GM12878 (cell line): ENCODE data around the gene REEP2. TPM values are rescaled to one million over a fixed set of nuclear protein-coding genes. Genes with fewer than 3 reads are reported as not detected.

Experiments
- ATAC-seq: fragments of 200-7000 bp; cut with Tn5 transposase; 3 replicates; pipeline ENCODE4 v1.9.1; 2020; ENCODE audit warnings: mild to moderate bottlenecking, moderate library complexity
- BruUV-seq: library from RNA; stranded (reverse); fragments of 400-500 nt; replicated peaks from 2 replicates; lab custom pipeline; 2021; lab: Mats Ljungman, UMichigan
- CTCF ChIA-PET: fragments of 300-600 bp; sonication (Branson Sonifier 250); formaldehyde crosslinking; extraction: SDS; loops from one replicate; lab custom pipeline; 2021; ENCODE audit warnings: inconsistent platforms; lab: Yijun Ruan, JAX
- POLR2A ChIA-PET: fragments of 350-600 bp; formaldehyde crosslinking; extraction: SDS; loops from one replicate; lab custom pipeline; 2021; ENCODE audit warnings: inconsistent platforms; lab: Charles Lee
- RAD21 ChIA-PET: fragments of 300-600 bp; sonication (Branson Sonifier 250); formaldehyde crosslinking; loops from one replicate; lab custom pipeline; 2023; ENCODE audit warnings: antibody characterized with exemption; ENCODE audit not compliant: unreplicated experiment; lab: Charles Lee
- SMC1A ChIA-PET: fragments of 300-600 bp; sonication (Branson Sonifier 250); formaldehyde crosslinking; loops from one replicate; lab custom pipeline; 2023; ENCODE audit not compliant: unreplicated experiment, uncharacterized antibody; lab: Charles Lee
- DNase-seq: peaks from one replicate; pipeline ENCODE4 v3.0.0-alpha.2; 2011; ENCODE audit warnings: low read depth, low spot score
- FAIRE-seq: peaks from 3 replicates; lab custom pipeline; 2011; peaks lifted over from hg19 to GRCh38; lab: Jason Lieb, UNC
- H2AFZ ChIP-seq: 2 replicates; pipeline ENCODE4 v1.6.0; 2011; ENCODE audit warnings: low read depth, low read length, control low read depth; ENCODE audit not compliant: control insufficient read depth
- H3K27ac ChIP-seq: 2 replicates; pipeline ENCODE4 v1.5.1; 2011; ENCODE audit warnings: control low read depth; ENCODE audit not compliant: control insufficient read depth, insufficient read depth
- H3K27me3 ChIP-seq, 2 experiments: replicated peaks in 1 of 2; 2 replicates each; pipeline versions ENCODE4 v1.6.0 to v1.6.1; 2011; ENCODE audit warnings: low read length in 1 of 2; ENCODE audit not compliant: control insufficient read depth in 2 of 2, insufficient read depth in 2 of 2
- H3K36me3 ChIP-seq, 2 experiments: 2 replicates each; pipeline ENCODE4 v1.5.1; 2011; ENCODE audit warnings: low read length in 1 of 2; ENCODE audit not compliant: control insufficient read depth in 2 of 2, insufficient read depth in 2 of 2
- H3K4me1 ChIP-seq: 2 replicates; pipeline ENCODE4 v1.6.1; 2011; ENCODE audit warnings: mild to moderate bottlenecking, low read length, moderate library complexity, mixed read lengths; ENCODE audit not compliant: control insufficient read depth, insufficient read depth
- H3K4me2 ChIP-seq: 2 replicates; pipeline ENCODE4 v1.6.0; 2011; ENCODE audit warnings: control low read depth; ENCODE audit not compliant: control insufficient read depth, insufficient read depth
- H3K4me3 ChIP-seq: fragments of 200-600 bp; sonication (generic); 2 replicates; pipeline ENCODE4 v1.5.1; 2016
- H3K79me2 ChIP-seq: 2 replicates; pipeline ENCODE4 v1.6.0; 2011; ENCODE audit warnings: low read length; ENCODE audit not compliant: control insufficient read depth, insufficient read depth
- H3K9ac ChIP-seq: 2 replicates; pipeline ENCODE4 v1.8.0; 2011; ENCODE audit warnings: low read length, control low read depth, mixed read lengths; ENCODE audit not compliant: control insufficient read depth, insufficient read depth
- H3K9me3 ChIP-seq: replicated peaks from 3 replicates; pipeline ENCODE4 v1.5.1; 2011; ENCODE audit warnings: mild to moderate bottlenecking, low read length; ENCODE audit not compliant: control insufficient read depth, insufficient read depth
- H4K20me1 ChIP-seq: 2 replicates; pipeline ENCODE4 v1.6.0; 2011; ENCODE audit not compliant: control insufficient read depth, insufficient read depth
- BACH1 ChIP-seq: fragments of 450-650 bp; IDR thresholded peaks from 2 replicates; pipeline ENCODE4 v1.6.1; 2017; ENCODE audit warnings: mild to moderate bottlenecking, borderline replicate concordance
- BHLHE40 ChIP-seq, 2 experiments: fragments of 450-650 bp in 1 of 2; IDR thresholded peaks; 2 replicates each; pipeline ENCODE4 v1.6.1; 2011 to 2017; ENCODE audit warnings: low read depth in 2 of 2, borderline replicate concordance in 1 of 2, improper control_type of control experiment in 1 of 2, low read length in 1 of 2, mild to moderate bottlenecking in 1 of 2
- BMI1 ChIP-seq: fragments of 450-650 bp; IDR thresholded peaks from 2 replicates; pipeline ENCODE4 v1.6.1; 2016; ENCODE audit warnings: mild to moderate bottlenecking, moderate library complexity, borderline replicate concordance
- CHD2 ChIP-seq: IDR thresholded peaks from 2 replicates; pipeline ENCODE4 v1.6.1; 2011; ENCODE audit warnings: low read depth, low read length, improper control_type of control experiment, borderline replicate concordance
- IKZF1 ChIP-seq: fragments of 450-650 bp; conservative IDR thresholded peaks from 2 replicates; pipeline ENCODE4 v1.6.1; 2017; ENCODE audit warnings: antibody characterized with exemption, mild to moderate bottlenecking
- IKZF2 ChIP-seq, 2 experiments: fragments of 450-650 bp; IDR thresholded peaks; 2 replicates each; pipeline ENCODE4 v1.6.1; 2017; ENCODE audit warnings: mild to moderate bottlenecking in 2 of 2, moderate library complexity in 2 of 2
- KLF5 ChIP-seq: fragments of 450-650 bp; IDR thresholded peaks from 2 replicates; pipeline ENCODE4 v1.6.1; 2014; ENCODE audit warnings: mild to moderate bottlenecking; ENCODE audit not compliant: partially characterized antibody
- PAX5 ChIP-seq: IDR thresholded peaks from 2 replicates; pipeline ENCODE4 v1.6.1; 2011; ENCODE audit warnings: low read depth, low read length, borderline replicate concordance
- PBX3 ChIP-seq: IDR thresholded peaks from 2 replicates; pipeline ENCODE4 v1.6.1; 2011; ENCODE audit warnings: mild to moderate bottlenecking, low read depth, low read length, moderate library complexity; ENCODE audit not compliant: insufficient replicate concordance
- POLR2A ChIP-seq: IDR thresholded peaks from 2 replicates; pipeline ENCODE4 v1.6.1; 2011; ENCODE audit warnings: low read depth, mild to moderate bottlenecking, low read length
- POLR2AphosphoS2 ChIP-seq: IDR thresholded peaks from 2 replicates; pipeline ENCODE4 v1.6.1; 2011; ENCODE audit warnings: low read depth, mild to moderate bottlenecking, low read length, improper control_type of control experiment, moderate library complexity
- POLR2AphosphoS5 ChIP-seq: IDR thresholded peaks from 2 replicates; pipeline ENCODE4 v1.6.1; 2011; ENCODE audit warnings: mild to moderate bottlenecking, low read length, inconsistent platforms
- POU2F2 ChIP-seq: IDR thresholded peaks from 3 replicates; pipeline ENCODE4 v1.6.1; 2011; ENCODE audit warnings: low read depth, mild to moderate bottlenecking, low read length, borderline replicate concordance
- RCOR1 ChIP-seq: conservative IDR thresholded peaks from 2 replicates; pipeline ENCODE4 v1.6.1; 2012; ENCODE audit warnings: low read depth, low read length, improper control_type of control experiment
- SMARCA5 ChIP-seq: fragments of 450-650 bp; IDR thresholded peaks from 2 replicates; pipeline ENCODE4 v1.6.1; 2017; ENCODE audit warnings: mild to moderate bottlenecking
- SREBF1 ChIP-seq: IDR thresholded peaks from 2 replicates; pipeline ENCODE4 v1.6.1; 2012; ENCODE audit warnings: mild to moderate bottlenecking, low read length
- SUZ12 ChIP-seq: fragments of 200-600 bp; sonication (generic); IDR thresholded peaks from one replicate; pipeline ENCODE4 v1.6.1; 2018; ENCODE audit warnings: antibody characterized with exemption, mild to moderate bottlenecking; ENCODE audit not compliant: unreplicated experiment
- TAF1 ChIP-seq: IDR thresholded peaks from 2 replicates; pipeline ENCODE4 v1.6.1; 2011; ENCODE audit warnings: mild to moderate bottlenecking, low read depth, low read length, borderline replicate concordance
- TCF3 ChIP-seq: IDR thresholded peaks from 2 replicates; pipeline ENCODE4 v1.6.1; 2012; ENCODE audit warnings: low read depth, mild to moderate bottlenecking, low read length, borderline replicate concordance; ENCODE audit not compliant: insufficient read depth
- ZBED1 ChIP-seq: IDR thresholded peaks from 2 replicates; pipeline ENCODE4 v1.6.1; 2016; ENCODE audit warnings: borderline replicate concordance
- WGBS: methylation state at CpG from one replicate; pipeline ENCODE4 v1.1.6; 2016; ENCODE audit warnings: low lambda C conversion rate; ENCODE audit not compliant: insufficient replicate concordance, insufficient coverage; ENCODE audit errors: missing lambda C conversion rate; 5-methylcytosine and 5-hydroxymethylcytosine counted together
- in situ Hi-C: fragments of 300-500 bp; cut with MboI; formaldehyde crosslinking; loops from 9 replicates; pipeline ENCODE4 v1.14.3; 2018; ENCODE audit warnings: mixed read lengths
- intact Hi-C: fragments of 100-400 bp; cut with micrococcal nuclease; formaldehyde crosslinking; loops from one replicate; pipeline ENCODE4 v1.14.2; 2022; ENCODE audit not compliant: unreplicated experiment
- polyA plus RNA-seq, 11 experiments: library from polyadenylated mRNA; depleted of rRNA in 4 of 11; unstranded in 6 of 11; stranded (reverse) in 5 of 11; fragments of >200 nt; fragmentation: Nextera tagmentation in 4 of 11; fragmentation: Illumina TruSeq in 1 of 11; extraction: Ambion mirVana in 4 of 11; extraction: Trizol in 1 of 11; gene quantifications; 1 replicate in 1 of 11; 2 replicates in 10 of 11; pipeline versions ENCODE4 v1.2.1 to v1.2.3, GENCODE V29; 2011 to 2016; ENCODE audit warnings: inconsistent platforms in 2 of 11, missing spikeins in 2 of 11, low read depth in 1 of 11
- total RNA-seq, 4 experiments: library from RNA; depleted of rRNA in 3 of 4; stranded (reverse); fragments of >200 nt in 3 of 4; fragmentation: Illumina TruSeq in 1 of 4; extraction: Trizol in 1 of 4; gene quantifications; 2 replicates each; pipeline versions ENCODE4 v1.2.1 to v1.2.3, GENCODE V29; 2013 to 2021

The REEP2 gene
- total and polyA plus RNA-seq, 10 of the 15 experiments (the other 5 are each of a cell fraction or from before 2014, with no cell fraction given) = 0.10 to 3.1 (median 2.0) TPM

DNA sequence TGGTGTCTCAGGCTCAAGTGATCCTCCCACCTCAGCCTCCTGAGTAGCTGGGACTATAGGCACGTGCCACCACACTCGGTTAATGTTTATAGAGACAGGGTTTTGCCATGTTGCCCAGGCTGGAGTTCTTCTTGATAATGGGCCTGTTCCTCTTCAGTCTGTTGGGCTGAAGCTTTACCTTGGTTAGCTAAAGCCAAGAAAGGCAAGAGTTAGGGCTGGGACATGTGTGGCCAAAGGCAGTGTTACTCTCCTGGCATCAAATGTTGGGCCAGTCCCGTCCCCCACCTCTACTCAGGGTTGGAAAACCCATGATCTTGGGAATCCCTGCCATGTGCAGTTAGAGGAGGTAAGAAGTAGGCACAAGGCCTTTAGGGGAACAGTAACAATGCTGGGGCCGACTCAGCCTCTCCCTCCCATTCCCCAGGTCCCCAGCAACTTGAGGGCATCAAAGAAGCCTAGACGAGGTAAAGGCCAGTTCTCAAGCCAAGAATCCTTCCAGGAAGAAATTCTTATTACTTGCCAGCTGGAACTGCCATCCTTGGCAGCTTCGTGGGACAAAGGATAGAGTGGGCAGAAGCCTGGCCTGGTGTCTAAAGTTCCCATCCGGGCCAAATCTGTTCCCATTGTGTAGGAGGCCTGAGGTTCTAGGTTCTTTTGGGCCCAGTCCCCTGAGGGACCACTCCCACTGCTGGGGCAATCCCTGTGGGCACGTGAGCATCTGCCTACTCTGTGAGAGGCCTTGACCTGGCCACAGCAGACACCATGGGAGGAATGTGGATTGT is 30.9 kb downstream of the REEP2 start:
- no peak for ATAC-seq
- SMC1A ChIA-PET = interaction anchor here (1.0 to 2.0 kb wide), 4 partner anchors 12 to 39 kb away, joined by 3 to 7 read pairs (median 4); no protein-coding TSS in a partner anchor
- WGBS = 15% methylated on average over 8 of the region's 8 CpGs

More for the DNA sequence above, 30.9 kb downstream of the REEP2 start:
- Histone ChIP-seq H4K20me1 (no peaks in the 10 kb centered on the region), H3K27ac (no peak overlapping the region), H3K9me3 (no peaks in the 10 kb centered on the region), H3K9ac (no peak overlapping the region), H2AFZ (no peak overlapping the region), H3K27me3 (peaks cover 0 to 6% of the 10 kb centered on the region in 2 experiments; a peak in 1 of 4 replicates), H3K4me2 (no peak overlapping the region), H3K79me2 (no peaks in the 10 kb centered on the region), H3K4me3 (no peak overlapping the region), H3K36me3 (no peaks in the 10 kb centered on the region; a peak in 1 of 4 replicates), H3K4me1 (peaks cover 5% of the 10 kb centered on the region)
- BruUV-seq = no TSS peak
- CTCF ChIA-PET = interaction anchor here (1.4 kb wide), 1 partner anchor 18 kb away, joined by 4 read pairs; no protein-coding TSS in a partner anchor
- RAD21 ChIA-PET = no interaction called here
- in situ Hi-C loops (no loop called here), intact Hi-C loops (loop anchor here (10.0 kb wide), 2 partner anchors 715 to 795 kb away; partner anchors contain the start of gene HNRNPA0)
- TF ChIP-seq CHD2 (0 out of 2 replicates have a peak, but pooled peaks have one; percentile 14), POU2F2 (peak; percentile 76), POLR2AphosphoS2 (peak; percentile 69; the same call in 1 of the 2 replicates), BMI1 (peak; percentile 60; the same call in 1 of the 2 replicates), SREBF1 (no peak), TCF3 (0 out of 2 replicates have a peak, but pooled peaks have one; percentile 26), IKZF1 (peak; percentile 31; the same call in 1 of the 2 replicates), PBX3 (peak; percentile 17), TAF1 (0 out of 2 replicates have a peak, but pooled peaks have one; percentile 13), POLR2A (peak; percentile 78), SMARCA5 (no peak), ZBED1 (peak; percentile 36; the same call in 1 of the 2 replicates), POLR2AphosphoS5 (peak; percentile 90), BACH1 (peak; percentile 68), RCOR1 (no peak), IKZF2 (IDR thresholded peaks at IDR 0.05) (peak; percentile 26 to 51; a peak in 2 of 4 replicates), BHLHE40 (IDR thresholded peaks at IDR 0.05; ENCODE audit: borderline replicate concordance in 1 of 2, low read depth in 2 of 2, low read length in 1 of 2) (peak; percentile 58 to 85; a peak in 3 of 4 replicates), SUZ12 (no peak), PAX5 (peak; percentile 55; the same call in 1 of the 2 replicates), KLF5 (no peak)
- FAIRE-seq = no peak
- no peak for DNase-seq
- POLR2A ChIA-PET = interaction anchor here (0.6 to 0.9 kb wide), 3 partner anchors 12 to 147 kb away, joined by 3 to 5 read pairs (median 3); no protein-coding TSS in a partner anchor
